Prostate gland (tissue), 2 donors: ENCODE data around the gene MDFIC. TPM values are rescaled to one million over a fixed set of nuclear protein-coding genes. Genes with fewer than 3 reads are reported as not detected.

Experiments
- DNase-seq: peaks from one replicate; pipeline ENCODE4 v3.0.0-alpha.2; 2019; ENCODE audit warnings: low spot score
- H3K27ac ChIP-seq, 2 donors: fragments of 200-600 bp; sonication (generic); 2 replicates each; pipeline ENCODE4 v1.5.1; 2017 to 2019
- H3K27me3 ChIP-seq: fragments of 200-600 bp; sonication (generic); replicated peaks from 2 replicates; pipeline ENCODE4 v1.5.1; 2019; ENCODE audit not compliant: insufficient read depth
- H3K36me3 ChIP-seq, 2 donors: fragments of 200-600 bp; sonication (generic); 1 replicate in 1 of 2; 2 replicates in 1 of 2; pipeline versions ENCODE4 v1.5.1 to v1.8.1; 2017 to 2019
- H3K4me1 ChIP-seq: fragments of 200-600 bp; sonication (generic); replicated peaks from 2 replicates; pipeline ENCODE4 v1.5.1; 2019
- H3K4me3 ChIP-seq, 2 donors: fragments of 200-600 bp; sonication (generic); 2 replicates each; pipeline ENCODE4 v1.5.1; 2017 to 2019
- H3K9me3 ChIP-seq: fragments of 200-600 bp; sonication (generic); 2 replicates; pipeline ENCODE4 v1.5.1; 2017
- POLR2A ChIP-seq: fragments of 450-650 bp; IDR thresholded peaks from one replicate; pipeline ENCODE4 v1.6.1; 2016; ENCODE audit warnings: antibody characterized with exemption, mild to moderate bottlenecking
- POLR2AphosphoS5 ChIP-seq: sonication (generic); formaldehyde crosslinking; IDR thresholded peaks from one replicate; pipeline ENCODE4 v1.6.1; 2017; ENCODE audit warnings: antibody characterized with exemption
- WGBS: methylation state at CpG from one replicate; pipeline ENCODE4 v1.1.5; 2018; 5-methylcytosine and 5-hydroxymethylcytosine counted together
- intact Hi-C: fragments of 100-400 bp; cut with DNase I; formaldehyde crosslinking; loops from one replicate; pipeline ENCODE4 v1.14.2; 2022
- total RNA-seq, 2 donors: library from RNA; depleted of rRNA; stranded (reverse); fragments of >200 nt; gene quantifications; one replicate each; pipeline ENCODE4 v1.1.0, GENCODE V29; 2016
- TF ChIP-seq, protein P1 (sequence below), 4 experiments: fragments of 200-600 bp in 2 of 4; fragments of 450-650 bp in 2 of 4; sonication (generic) in 2 of 4; IDR thresholded peaks; 1 replicate in 3 of 4; 2 replicates in 1 of 4; pipeline ENCODE4 v1.5.1; 2016 to 2019; ENCODE audit warnings: antibody characterized with exemption in 4 of 4, mild to moderate bottlenecking in 2 of 4, moderate library complexity in 2 of 4

The MDFIC gene
- total RNA-seq, 2 donors from 2014 or later: 17.2 to 24.8 TPM

DNA sequence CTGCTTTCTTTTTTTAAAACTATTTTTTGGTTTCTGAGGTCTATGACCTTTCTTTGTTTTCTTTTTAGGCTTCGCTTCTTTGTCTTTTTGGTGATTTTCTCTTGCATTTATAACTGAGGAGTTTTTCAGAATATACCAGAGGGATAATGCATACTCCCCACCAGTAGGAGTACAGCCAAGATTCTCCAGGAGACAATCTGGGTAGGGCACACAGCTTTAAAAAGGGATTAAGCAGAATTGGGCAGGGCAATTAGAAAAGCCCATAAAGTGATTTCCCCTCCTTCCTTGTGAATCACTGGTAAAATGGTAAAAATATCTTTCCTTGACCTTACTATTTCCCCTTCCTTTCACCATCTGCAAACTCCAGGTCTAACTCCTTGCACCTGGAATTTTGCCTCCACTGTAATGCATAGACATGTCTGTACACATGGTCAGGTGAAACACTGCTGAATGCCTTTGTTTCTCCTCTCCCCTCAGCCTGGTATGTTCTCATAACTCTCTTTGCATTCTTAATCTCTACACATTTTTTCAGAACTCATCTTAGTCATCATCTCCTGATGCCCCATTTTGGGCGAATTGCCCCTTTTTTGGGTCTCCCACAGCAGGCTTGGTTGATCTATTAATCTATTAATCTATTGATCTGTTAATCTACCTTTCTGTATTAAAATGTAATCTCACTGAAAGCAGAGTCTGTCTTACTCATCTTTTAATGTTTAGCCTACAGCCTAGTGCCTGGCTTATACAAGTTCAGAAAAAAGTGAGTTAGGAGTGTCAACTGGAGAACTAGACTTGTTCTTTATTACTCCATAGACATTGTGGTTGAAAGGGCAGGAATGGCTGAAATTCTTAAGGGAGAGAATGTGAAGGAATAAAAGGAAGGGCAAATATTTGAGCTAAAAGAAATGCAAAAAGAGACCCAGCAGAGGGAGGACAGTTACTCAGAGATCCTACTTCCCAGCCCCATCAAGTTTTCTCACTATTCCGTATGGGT is 64.6 kb downstream of the MDFIC start:
- WGBS: 98% methylated on average over 3 of the region's 3 CpGs
- no peaks in the 10 kb centered on the region for H3K4me1 ChIP-seq
- intact Hi-C loops: no loop called here
- no peak overlapping the region for H3K4me3 ChIP-seq
- no peaks in the 10 kb centered on the region for H3K27me3 ChIP-seq
- H3K9me3 ChIP-seq: no peaks in the 10 kb centered on the region
- no peak overlapping the region for H3K27ac ChIP-seq
- TF ChIP-seq, protein P1, sequence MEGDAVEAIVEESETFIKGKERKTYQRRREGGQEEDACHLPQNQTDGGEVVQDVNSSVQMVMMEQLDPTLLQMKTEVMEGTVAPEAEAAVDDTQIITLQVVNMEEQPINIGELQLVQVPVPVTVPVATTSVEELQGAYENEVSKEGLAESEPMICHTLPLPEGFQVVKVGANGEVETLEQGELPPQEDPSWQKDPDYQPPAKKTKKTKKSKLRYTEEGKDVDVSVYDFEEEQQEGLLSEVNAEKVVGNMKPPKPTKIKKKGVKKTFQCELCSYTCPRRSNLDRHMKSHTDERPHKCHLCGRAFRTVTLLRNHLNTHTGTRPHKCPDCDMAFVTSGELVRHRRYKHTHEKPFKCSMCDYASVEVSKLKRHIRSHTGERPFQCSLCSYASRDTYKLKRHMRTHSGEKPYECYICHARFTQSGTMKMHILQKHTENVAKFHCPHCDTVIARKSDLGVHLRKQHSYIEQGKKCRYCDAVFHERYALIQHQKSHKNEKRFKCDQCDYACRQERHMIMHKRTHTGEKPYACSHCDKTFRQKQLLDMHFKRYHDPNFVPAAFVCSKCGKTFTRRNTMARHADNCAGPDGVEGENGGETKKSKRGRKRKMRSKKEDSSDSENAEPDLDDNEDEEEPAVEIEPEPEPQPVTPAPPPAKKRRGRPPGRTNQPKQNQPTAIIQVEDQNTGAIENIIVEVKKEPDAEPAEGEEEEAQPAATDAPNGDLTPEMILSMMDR (IDR thresholded peaks at IDR 0.05): no peak
- TF ChIP-seq POLR2A (no peak), POLR2AphosphoS5 (no peak)
- no peak for DNase-seq
- H3K36me3 ChIP-seq: no peaks in the 10 kb centered on the region

- Histone ChIP-seq H3K4me3 (no peak overlapping the region), H3K27me3 (no peaks in the 10 kb centered on the region), H3K27ac (no peak overlapping the region), H3K4me1 (no peaks in the 10 kb centered on the region), H3K36me3 (no peaks in the 10 kb centered on the region), H3K9me3 (no peaks in the 10 kb centered on the region)
- TF ChIP-seq POLR2AphosphoS5 (no peak), POLR2A (no peak)
- TF ChIP-seq, protein P1 (IDR thresholded peaks at IDR 0.05): no peak
- DNase-seq: no peak
- 64% methylated on average over 1 of the region's 1 CpG for WGBS
- intact Hi-C loops: no loop called here
These were observed 66.1 kb downstream of the MDFIC start for GRCh38 chr7:114988026-114988425.

DNA sequence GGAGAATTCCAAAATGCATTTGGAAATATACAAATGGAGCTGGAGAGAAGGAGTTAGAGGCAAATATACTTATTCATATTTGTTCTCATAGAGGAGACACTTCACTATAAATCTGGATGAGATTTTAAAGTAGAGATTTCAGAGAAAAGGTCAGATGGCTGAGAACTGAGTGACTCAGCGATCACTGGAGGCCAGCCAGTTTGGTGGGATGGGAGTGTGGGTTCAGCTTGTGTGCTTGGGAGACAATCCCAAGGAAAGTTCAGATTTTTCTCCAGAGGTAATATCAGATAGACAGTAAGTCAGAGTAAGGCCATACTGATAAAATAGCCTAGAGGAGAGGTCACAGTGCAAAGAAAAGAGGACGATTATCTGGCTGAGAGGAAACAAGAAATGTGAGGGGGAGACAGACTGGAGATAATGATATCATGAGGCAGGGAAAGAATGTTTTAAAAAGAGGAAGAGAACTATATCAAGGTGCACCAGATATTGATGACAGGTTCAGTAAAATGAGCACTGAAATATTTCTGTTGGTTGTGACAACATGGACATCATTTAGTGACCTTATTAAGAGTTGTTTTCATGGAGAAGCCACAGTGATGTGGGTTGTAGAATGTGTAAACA is 67.0 kb downstream of the MDFIC start:
- Histone ChIP-seq H3K4me1 (no peaks in the 10 kb centered on the region), H3K27me3 (no peaks in the 10 kb centered on the region), H3K4me3 (no peak overlapping the region), H3K9me3 (no peaks in the 10 kb centered on the region), H3K36me3 (no peaks in the 10 kb centered on the region), H3K27ac (no peak overlapping the region)
- intact Hi-C loops: no loop called here
- 75% methylated on average over 2 of the region's 2 CpGs for WGBS
- DNase-seq: no peak
- TF ChIP-seq POLR2A (no peak), POLR2AphosphoS5 (no peak)
- TF ChIP-seq, protein P1 (IDR thresholded peaks at IDR 0.05): no peak

DNA sequence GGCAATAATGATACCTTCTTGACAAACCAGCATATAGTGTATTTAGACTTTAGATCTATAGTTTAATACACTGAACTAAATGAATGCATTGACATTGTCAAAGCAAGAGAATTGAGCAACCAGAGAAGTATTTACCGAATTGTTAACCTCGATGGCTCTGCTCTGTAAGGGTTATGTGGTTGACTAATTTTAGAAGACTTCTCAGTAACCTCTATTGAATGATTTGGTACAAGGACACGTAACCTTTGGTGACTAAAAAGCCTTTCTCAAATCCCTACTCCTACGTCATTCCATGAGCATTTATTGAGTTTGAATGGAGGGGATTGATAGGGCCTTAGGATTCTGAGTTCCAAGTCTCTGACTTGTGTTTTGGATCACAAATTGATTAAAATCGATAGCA is 67.6 kb downstream of the MDFIC start:
- DNase-seq: no peak
- H3K27ac ChIP-seq: no peak overlapping the region
- H3K9me3 ChIP-seq: no peaks in the 10 kb centered on the region
- TF ChIP-seq POLR2AphosphoS5 (no peak), POLR2A (no peak)
- TF ChIP-seq, protein P1 (IDR thresholded peaks at IDR 0.05): no peak
- WGBS: 95% methylated on average over 5 of the region's 5 CpGs
- intact Hi-C loops: no loop called here
- no peaks in the 10 kb centered on the region for H3K4me1 ChIP-seq
- no peaks in the 10 kb centered on the region for H3K27me3 ChIP-seq
- H3K36me3 ChIP-seq: no peaks in the 10 kb centered on the region
- H3K4me3 ChIP-seq: no peak overlapping the region
